ENCODE measurements around the gene WDR4. TPM values are rescaled to one million over a fixed set of nuclear protein-coding genes. Genes with fewer than 3 reads are reported as not detected.

WDR4 gene
- total and polyA plus RNA-seq, 9 of the 15 experiments (the other 6 are each of a cell fraction or from before 2014, with no cell fraction given): 5.4 to 95.4 (median 32.1) TPM

DNA sequence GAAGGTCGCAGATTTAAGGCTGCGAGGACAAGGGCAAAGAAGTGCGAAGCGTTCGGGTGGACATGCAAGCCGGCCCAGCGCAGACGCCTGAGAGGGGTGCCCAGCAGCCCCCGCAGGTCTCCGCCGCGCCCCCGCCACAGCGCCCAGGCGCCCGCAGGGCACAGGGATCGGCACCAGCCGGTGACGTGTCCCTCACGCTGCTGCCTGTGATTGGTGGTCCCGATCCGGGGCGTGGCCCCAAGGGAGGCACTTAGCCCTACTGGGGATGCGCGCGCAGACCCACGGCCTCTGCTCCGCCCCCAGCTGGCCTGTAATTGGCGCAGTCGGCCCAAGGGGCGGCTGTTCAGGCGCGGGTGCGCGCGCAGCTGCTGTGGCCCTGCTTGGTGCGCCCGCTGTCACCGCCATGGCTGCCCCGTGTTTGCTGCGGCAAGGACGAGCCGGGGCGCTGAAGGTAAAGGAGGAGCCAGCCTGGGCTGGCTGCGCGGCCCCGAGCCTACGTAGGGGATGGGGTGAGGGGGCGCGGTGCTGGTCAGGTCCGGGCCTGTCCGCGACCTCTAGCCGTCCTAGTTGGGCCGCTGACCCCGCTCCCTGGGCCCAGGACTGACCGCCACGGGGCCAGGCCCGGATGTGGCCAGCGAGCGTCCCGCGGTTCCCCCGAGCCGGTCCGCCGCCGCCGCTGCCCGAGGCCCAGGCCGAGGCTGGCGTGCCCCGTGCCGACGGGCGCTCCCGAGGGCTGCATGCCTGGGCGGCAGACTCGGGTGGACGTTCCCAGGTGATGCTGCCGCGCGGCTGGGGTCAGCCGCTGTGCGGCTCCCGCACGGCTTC lies 13.8 kb upstream of the WDR4 start, which contains the start of gene NDUFV3 (continued):
- TF ChIP-seq SRF (CRISPR knock-in tag; IDR thresholded peaks at IDR 0.05) (peak; percentile 16 to 81; a peak in 2 of 4 replicates), POLR3G (IDR thresholded peaks at IDR 0.05; ENCODE audit: extremely low read depth, insufficient read length, insufficient replicate concordance) (no peak), RBM17 (IDR thresholded peaks at IDR 0.05; ENCODE audit: borderline replicate concordance, low read depth, low read length) (no peak), SAFB (IDR thresholded peaks at IDR 0.05; ENCODE audit: borderline replicate concordance, low read depth, low read length) (no peak), ZNF76 (CRISPR knock-in tag; IDR thresholded peaks at IDR 0.05; ENCODE audit: borderline replicate concordance) (0 out of 2 replicates have a peak, but pooled peaks have one; percentile 37), TBP (optimal IDR thresholded peaks at IDR 0.05; ENCODE audit: low read depth, low read length) (peak; percentile 91), KAT8 (IDR thresholded peaks at IDR 0.05; ENCODE audit: low read depth) (no peak), ZNF699 (CRISPR knock-in tag; IDR thresholded peaks at IDR 0.05; ENCODE audit: insufficient replicate concordance) (no peak), THRAP3 (IDR thresholded peaks at IDR 0.05; ENCODE audit: borderline replicate concordance) (no peak), ZNF77 (CRISPR knock-in tag; IDR thresholded peaks at IDR 0.05) (no peak)
- TF ChIP-seq, protein P1, sequence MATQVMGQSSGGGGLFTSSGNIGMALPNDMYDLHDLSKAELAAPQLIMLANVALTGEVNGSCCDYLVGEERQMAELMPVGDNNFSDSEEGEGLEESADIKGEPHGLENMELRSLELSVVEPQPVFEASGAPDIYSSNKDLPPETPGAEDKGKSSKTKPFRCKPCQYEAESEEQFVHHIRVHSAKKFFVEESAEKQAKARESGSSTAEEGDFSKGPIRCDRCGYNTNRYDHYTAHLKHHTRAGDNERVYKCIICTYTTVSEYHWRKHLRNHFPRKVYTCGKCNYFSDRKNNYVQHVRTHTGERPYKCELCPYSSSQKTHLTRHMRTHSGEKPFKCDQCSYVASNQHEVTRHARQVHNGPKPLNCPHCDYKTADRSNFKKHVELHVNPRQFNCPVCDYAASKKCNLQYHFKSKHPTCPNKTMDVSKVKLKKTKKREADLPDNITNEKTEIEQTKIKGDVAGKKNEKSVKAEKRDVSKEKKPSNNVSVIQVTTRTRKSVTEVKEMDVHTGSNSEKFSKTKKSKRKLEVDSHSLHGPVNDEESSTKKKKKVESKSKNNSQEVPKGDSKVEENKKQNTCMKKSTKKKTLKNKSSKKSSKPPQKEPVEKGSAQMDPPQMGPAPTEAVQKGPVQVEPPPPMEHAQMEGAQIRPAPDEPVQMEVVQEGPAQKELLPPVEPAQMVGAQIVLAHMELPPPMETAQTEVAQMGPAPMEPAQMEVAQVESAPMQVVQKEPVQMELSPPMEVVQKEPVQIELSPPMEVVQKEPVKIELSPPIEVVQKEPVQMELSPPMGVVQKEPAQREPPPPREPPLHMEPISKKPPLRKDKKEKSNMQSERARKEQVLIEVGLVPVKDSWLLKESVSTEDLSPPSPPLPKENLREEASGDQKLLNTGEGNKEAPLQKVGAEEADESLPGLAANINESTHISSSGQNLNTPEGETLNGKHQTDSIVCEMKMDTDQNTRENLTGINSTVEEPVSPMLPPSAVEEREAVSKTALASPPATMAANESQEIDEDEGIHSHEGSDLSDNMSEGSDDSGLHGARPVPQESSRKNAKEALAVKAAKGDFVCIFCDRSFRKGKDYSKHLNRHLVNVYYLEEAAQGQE (IDR thresholded peaks at IDR 0.05; ENCODE audit: borderline replicate concordance): peak; percentile 9; the same call in 1 of the 2 replicates
- TF ChIP-seq, protein P1 (CRISPR knock-in tag; IDR thresholded peaks at IDR 0.05; ENCODE audit: low read depth): peak; percentile 68
- TF ChIP-seq, protein P2, sequence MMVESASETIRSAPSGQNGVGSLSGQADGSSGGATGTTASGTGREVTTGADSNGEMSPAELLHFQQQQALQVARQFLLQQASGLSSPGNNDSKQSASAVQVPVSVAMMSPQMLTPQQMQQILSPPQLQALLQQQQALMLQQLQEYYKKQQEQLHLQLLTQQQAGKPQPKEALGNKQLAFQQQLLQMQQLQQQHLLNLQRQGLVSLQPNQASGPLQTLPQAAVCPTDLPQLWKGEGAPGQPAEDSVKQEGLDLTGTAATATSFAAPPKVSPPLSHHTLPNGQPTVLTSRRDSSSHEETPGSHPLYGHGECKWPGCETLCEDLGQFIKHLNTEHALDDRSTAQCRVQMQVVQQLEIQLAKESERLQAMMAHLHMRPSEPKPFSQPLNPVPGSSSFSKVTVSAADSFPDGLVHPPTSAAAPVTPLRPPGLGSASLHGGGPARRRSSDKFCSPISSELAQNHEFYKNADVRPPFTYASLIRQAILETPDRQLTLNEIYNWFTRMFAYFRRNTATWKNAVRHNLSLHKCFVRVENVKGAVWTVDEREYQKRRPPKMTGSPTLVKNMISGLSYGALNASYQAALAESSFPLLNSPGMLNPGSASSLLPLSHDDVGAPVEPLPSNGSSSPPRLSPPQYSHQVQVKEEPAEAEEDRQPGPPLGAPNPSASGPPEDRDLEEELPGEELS (CRISPR knock-in tag; IDR thresholded peaks at IDR 0.05; ENCODE audit: borderline replicate concordance): peak; percentile 76; the same call in 1 of the 2 replicates
- TF ChIP-seq, protein P3, sequence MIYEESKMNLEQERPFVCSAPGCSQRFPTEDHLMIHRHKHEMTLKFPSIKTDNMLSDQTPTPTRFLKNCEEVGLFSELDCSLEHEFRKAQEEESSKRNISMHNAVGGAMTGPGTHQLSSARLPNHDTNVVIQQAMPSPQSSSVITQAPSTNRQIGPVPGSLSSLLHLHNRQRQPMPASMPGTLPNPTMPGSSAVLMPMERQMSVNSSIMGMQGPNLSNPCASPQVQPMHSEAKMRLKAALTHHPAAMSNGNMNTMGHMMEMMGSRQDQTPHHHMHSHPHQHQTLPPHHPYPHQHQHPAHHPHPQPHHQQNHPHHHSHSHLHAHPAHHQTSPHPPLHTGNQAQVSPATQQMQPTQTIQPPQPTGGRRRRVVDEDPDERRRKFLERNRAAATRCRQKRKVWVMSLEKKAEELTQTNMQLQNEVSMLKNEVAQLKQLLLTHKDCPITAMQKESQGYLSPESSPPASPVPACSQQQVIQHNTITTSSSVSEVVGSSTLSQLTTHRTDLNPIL (CRISPR knock-in tag; IDR thresholded peaks at IDR 0.05): no peak
